ENCODE measurements around the gene BCL7A.

- TF ChIP-seq CTCF (conservative IDR thresholded peaks at IDR 0.05; ENCODE audit: low read length) (no peak), EZH2phosphoT487 (IDR thresholded peaks at IDR 0.05; ENCODE audit: borderline replicate concordance) (no peak)
Observed at GRCh38 chr12:122029620-122030423, 8.1 kb downstream of the BCL7A start.
